Measurements from ENCODE around the gene DUSP2.
"Not testable (repeated sequence)": the region's sequence is repeated elsewhere in the genome, so short reads cannot be mapped to it uniquely, and the experiment has no call there.

DUSP2 gene

GRCh38 chr2:96144481-96145035 lies 682 bp downstream of the DUSP2 start:
- no peak for DNase-seq (ENCODE audit: extremely low read depth, low read depth)
- no peak for TF ChIP-seq CTCF (IDR thresholded peaks at IDR 0.05; ENCODE audit: low read depth, low read length)

GRCh38 chr2:96143848-96144480 lies 1.3 kb downstream of the DUSP2 start:
- TF ChIP-seq CTCF (IDR thresholded peaks at IDR 0.05; ENCODE audit: low read depth, low read length): no peak
- DNase-seq (ENCODE audit: extremely low read depth, low read depth): no peak

- DNase-seq (ENCODE audit: extremely low read depth, low read depth): no peak
- TF ChIP-seq CTCF (IDR thresholded peaks at IDR 0.05; ENCODE audit: low read depth, low read length): no peak
Observed at GRCh38 chr2:96143231-96143847, 1.9 kb downstream of the DUSP2 start.

DNA sequence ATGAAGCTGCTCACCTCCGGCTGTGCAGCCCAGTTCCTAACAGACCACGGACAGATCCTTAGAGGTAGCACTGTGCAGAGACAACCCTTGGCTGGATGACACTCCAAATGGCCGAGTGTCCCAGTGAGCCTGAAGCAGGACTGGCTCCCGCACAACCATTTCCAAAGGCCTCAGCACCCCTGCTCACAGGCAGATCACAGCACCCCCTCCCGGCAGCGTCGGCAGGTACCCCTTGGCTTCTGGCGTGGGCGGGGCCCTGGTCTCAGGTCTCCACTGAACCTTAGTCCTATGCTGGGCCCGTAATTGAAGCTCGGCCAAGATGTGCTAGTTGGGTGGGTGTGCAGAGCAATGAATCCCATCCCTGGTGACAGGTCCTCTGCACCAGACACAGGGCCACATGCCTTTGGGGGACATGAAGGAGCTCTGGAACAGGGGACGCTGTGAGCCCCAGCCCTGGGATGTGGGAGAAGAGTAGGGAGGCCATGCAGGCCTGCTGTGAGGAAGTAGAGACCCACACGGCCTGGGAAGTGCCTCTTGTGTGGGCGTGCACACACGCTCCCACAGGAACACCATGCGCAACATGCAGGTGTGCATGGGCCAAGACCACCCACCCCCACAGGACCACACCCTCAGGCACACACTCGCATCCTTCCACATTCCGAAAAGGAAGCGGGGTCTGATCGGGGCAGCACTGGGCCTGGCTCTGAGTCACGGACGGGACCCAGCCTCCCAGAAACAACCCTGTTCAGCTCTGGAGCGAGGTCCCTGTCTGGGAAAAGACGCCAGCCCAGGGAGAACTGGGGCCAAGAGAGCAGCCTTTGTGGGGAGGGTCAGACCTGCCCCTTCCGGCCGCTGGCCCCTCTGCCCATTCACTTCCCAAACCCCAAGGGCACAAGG lies 2.8 kb downstream of the DUSP2 start:
- DNase-seq (ENCODE audit: extremely low read depth, low read depth): no peak
- no peak for TF ChIP-seq CTCF (IDR thresholded peaks at IDR 0.05; ENCODE audit: low read depth, low read length)

- not testable (repeated sequence) for DNase-seq (ENCODE audit: extremely low read depth, low read depth)
Observed at GRCh38 chr2:96141624-96141967, 3.6 kb downstream of the DUSP2 start.

- DNase-seq (ENCODE audit: extremely low read depth, low read depth): no peak
- no peak for TF ChIP-seq CTCF (IDR thresholded peaks at IDR 0.05; ENCODE audit: low read depth, low read length)
Observed at GRCh38 chr2:96140941-96141623, 4.2 kb downstream of the DUSP2 start.

GRCh38 chr2:96139181-96139758 lies 6.0 kb downstream of the DUSP2 start:
- TF ChIP-seq CTCF (IDR thresholded peaks at IDR 0.05; ENCODE audit: low read depth, low read length): no peak
- no peak for DNase-seq (ENCODE audit: extremely low read depth, low read depth)
